H9 (cell line): ENCODE results near the gene PANK2. TPM values are rescaled to one million over a fixed set of nuclear protein-coding genes. Genes with fewer than 3 reads are reported as not detected.
A peak's percentile ranks its signal among the peaks of the same experiment; 100 is the strongest.
"Not testable (repeated sequence)": the region's sequence is repeated elsewhere in the genome, so short reads cannot be mapped to it uniquely, and the experiment has no call there.

Experiments
- DNase-seq: peaks from one replicate; pipeline ENCODE4 v3.0.0-alpha.2; 2017
- H2AFZ ChIP-seq: one replicate; pipeline ENCODE4 v1.6.1; 2013; ENCODE audit warnings: mild to moderate bottlenecking, low read length, control low read depth, moderate library complexity
- H2AK5ac ChIP-seq: 2 replicates; pipeline ENCODE4 v1.6.1; 2013; ENCODE audit warnings: low read length, control low read depth, mixed read lengths; ENCODE audit not compliant: insufficient read length
- H2BK120ac ChIP-seq: one replicate; pipeline ENCODE4 v1.6.1; 2013; ENCODE audit warnings: low read depth, mild to moderate bottlenecking, low read length, control low read depth, inconsistent platforms; ENCODE audit not compliant: poor library complexity, severe bottlenecking
- H2BK12ac ChIP-seq: 2 replicates; pipeline ENCODE4 v1.6.1; 2013; ENCODE audit warnings: low read length, control low read depth, mixed read lengths, low read depth; ENCODE audit not compliant: insufficient read length
- H2BK15ac ChIP-seq: 2 replicates; pipeline ENCODE4 v1.6.1; 2013; ENCODE audit warnings: low read depth, low read length, control low read depth
- H2BK20ac ChIP-seq: one replicate; pipeline ENCODE4 v1.6.1; 2013; ENCODE audit warnings: low read depth, mild to moderate bottlenecking, low read length, control low read depth, inconsistent platforms; ENCODE audit not compliant: poor library complexity, severe bottlenecking
- H2BK5ac ChIP-seq: 2 replicates; pipeline ENCODE4 v1.6.1; 2013; ENCODE audit warnings: low read length, control low read depth, mixed read lengths; ENCODE audit not compliant: insufficient read length
- H3K14ac ChIP-seq: 2 replicates; pipeline ENCODE4 v1.6.1; 2013; ENCODE audit warnings: low read length, control low read depth; ENCODE audit not compliant: insufficient read depth
- H3K18ac ChIP-seq: 2 replicates; pipeline ENCODE4 v1.6.1; 2013; ENCODE audit warnings: low read depth, mild to moderate bottlenecking, mixed read lengths, low read length, control low read depth; ENCODE audit not compliant: insufficient read length
- H3K23ac ChIP-seq: 2 replicates; pipeline ENCODE4 v1.6.1; 2013; ENCODE audit warnings: low read length, control low read depth, mixed read lengths, low read depth; ENCODE audit not compliant: insufficient read length
- H3K23me2 ChIP-seq: 2 replicates; pipeline ENCODE4 v1.6.1; 2013; ENCODE audit warnings: low read depth, mild to moderate bottlenecking, mixed read lengths, low read length, control low read depth; ENCODE audit not compliant: insufficient read length, poor library complexity, severe bottlenecking
- H3K27ac ChIP-seq: 2 replicates; pipeline ENCODE4 v1.5.1; 2013; ENCODE audit warnings: low read length, control low read depth, mixed read lengths, low read depth; ENCODE audit not compliant: insufficient read length
- H3K27me3 ChIP-seq: 2 replicates; pipeline ENCODE4 v1.6.1; 2013; ENCODE audit warnings: low read length, control low read depth, inconsistent platforms; ENCODE audit not compliant: insufficient read depth
- H3K4ac ChIP-seq: 2 replicates; pipeline ENCODE4 v1.6.1; 2013; ENCODE audit warnings: low read depth, mild to moderate bottlenecking, control low read depth, inconsistent platforms, low read length, moderate library complexity
- H3K4me1 ChIP-seq: 2 replicates; pipeline ENCODE4 v1.6.1; 2013; ENCODE audit warnings: low read length, control low read depth, inconsistent platforms; ENCODE audit not compliant: insufficient read depth
- H3K4me2 ChIP-seq: 2 replicates; pipeline ENCODE4 v1.6.1; 2013; ENCODE audit warnings: low read length, control low read depth, mixed read lengths; ENCODE audit not compliant: insufficient read length, insufficient read depth
- H3K56ac ChIP-seq: 2 replicates; pipeline ENCODE4 v1.6.1; 2013; ENCODE audit warnings: low read depth, mild to moderate bottlenecking, mixed read lengths, low read length, control low read depth; ENCODE audit not compliant: insufficient read length
- H3K79me1 ChIP-seq: 2 replicates; pipeline ENCODE4 v1.6.1; 2013; ENCODE audit warnings: low read depth, mild to moderate bottlenecking, moderate library complexity, low read length, control low read depth, inconsistent platforms; ENCODE audit not compliant: insufficient read depth, poor library complexity, severe bottlenecking
- H3K79me2 ChIP-seq: 2 replicates; pipeline ENCODE4 v1.6.1; 2013; ENCODE audit warnings: low read length, control low read depth, inconsistent platforms; ENCODE audit not compliant: insufficient read depth
- H3K9ac ChIP-seq: 2 replicates; pipeline ENCODE4 v1.6.1; 2013; ENCODE audit warnings: low read length, control low read depth, mixed read lengths; ENCODE audit not compliant: insufficient read length; ENCODE audit errors: extremely low read depth
- H3K9me3 ChIP-seq: one replicate; pipeline ENCODE4 v1.6.1; 2013; ENCODE audit warnings: low read depth, low read length, inconsistent platforms; ENCODE audit not compliant: control insufficient read depth
- H3T11ph ChIP-seq: one replicate; pipeline ENCODE4 v1.6.1; 2013; ENCODE audit warnings: mild to moderate bottlenecking, low read length, control low read depth, inconsistent platforms
- H4K20me1 ChIP-seq: one replicate; pipeline ENCODE4 v1.6.1; 2013; ENCODE audit not compliant: control insufficient read depth, insufficient read length, insufficient read depth
- H4K5ac ChIP-seq: 2 replicates; pipeline ENCODE4 v1.6.1; 2013; ENCODE audit warnings: low read depth, mild to moderate bottlenecking, mixed read lengths, low read length, control low read depth; ENCODE audit not compliant: insufficient read length
- H4K8ac ChIP-seq: replicated peaks from 2 replicates; pipeline ENCODE4 v1.6.1; 2013; ENCODE audit warnings: low read length, control low read depth, mixed read lengths, low read depth; ENCODE audit not compliant: insufficient read length
- H4K91ac ChIP-seq: 2 replicates; pipeline ENCODE4 v1.6.1; 2013; ENCODE audit warnings: low read depth, mild to moderate bottlenecking, moderate library complexity, mixed read lengths, low read length, control low read depth; ENCODE audit not compliant: insufficient read length
- H3K27ac Mint-ChIP-seq, 3 experiments: 2 replicates in 2 of 3; 3 replicates in 1 of 3; pipeline ENCODE4 v1.8.0; 2020 to 2021; ENCODE audit warnings: mixed read lengths in 3 of 3, mild to moderate bottlenecking in 1 of 3, moderate library complexity in 1 of 3
- H3K27me3 Mint-ChIP-seq: 2 replicates; pipeline ENCODE4 v1.8.0; 2021; ENCODE audit warnings: low read depth, mild to moderate bottlenecking, moderate library complexity, mixed read lengths
- H3K36me3 Mint-ChIP-seq, 3 experiments: 2 replicates in 2 of 3; 3 replicates in 1 of 3; pipeline ENCODE4 v1.8.0; 2020 to 2021; ENCODE audit warnings: low read depth in 3 of 3, mixed read lengths in 3 of 3; ENCODE audit not compliant: insufficient read depth in 1 of 3
- H3K4me1 Mint-ChIP-seq, 2 experiments: 2 replicates each; pipeline ENCODE4 v1.8.0; 2020; ENCODE audit warnings: mixed read lengths in 2 of 2
- H3K4me3 Mint-ChIP-seq, 2 experiments: 2 replicates in 1 of 2; 3 replicates in 1 of 2; pipeline ENCODE4 v1.8.0; 2020 to 2021; ENCODE audit warnings: mild to moderate bottlenecking in 2 of 2, mixed read lengths in 2 of 2, moderate library complexity in 1 of 2
- H3K9me3 Mint-ChIP-seq, 2 experiments: 2 replicates in 1 of 2; 3 replicates in 1 of 2; pipeline ENCODE4 v1.8.0; 2020; ENCODE audit warnings: mild to moderate bottlenecking in 2 of 2, mixed read lengths in 2 of 2, moderate library complexity in 1 of 2
- CTCF ChIP-seq: fragments of 200-600 bp; sonication (generic); conservative IDR thresholded peaks from 3 replicates; pipeline ENCODE4 v1.8.0; 2021; ENCODE audit warnings: antibody characterized with exemption, mild to moderate bottlenecking
- WGBS: extraction: QIAGEN DNeasy Blood & Tissue Kit; methylation state at CpG from one replicate; pipeline ENCODE4 v1.1.7; 2013; ENCODE audit warnings: missing lambda C conversion rate, low lambda C conversion rate, mixed read lengths; ENCODE audit not compliant: insufficient read length; ENCODE audit errors: extremely low coverage; 5-methylcytosine and 5-hydroxymethylcytosine counted together
- total RNA-seq: library from RNA; stranded (reverse); gene quantifications from 2 replicates; pipeline ENCODE4 v1.2.1, GENCODE V29; 2021

Gene PANK2
- total RNA-seq, 1 experiment from 2014 or later = 65.4 TPM

DNA sequence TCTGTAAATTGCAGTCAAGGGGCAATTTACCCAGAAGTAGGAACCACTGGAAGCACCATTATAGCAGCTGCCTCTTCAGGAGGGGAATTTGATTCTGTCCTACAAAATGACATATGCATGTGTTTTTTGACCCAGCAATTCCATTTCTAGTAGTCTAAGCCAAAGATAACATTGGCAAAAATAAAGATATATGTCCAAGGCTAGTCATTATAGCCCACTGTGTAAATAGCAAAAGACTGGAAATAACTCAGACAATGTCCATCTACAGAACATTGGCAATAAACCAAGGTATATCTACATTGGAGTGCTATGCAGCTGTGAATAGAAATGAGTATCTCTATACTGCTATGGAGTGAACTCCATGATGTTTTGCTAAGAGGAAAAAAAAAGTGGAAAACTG, 12.5 kb upstream of the PANK2 start:
- Histone ChIP-seq H4K8ac (no peak overlapping the region), H3K23ac (no peak overlapping the region), H2BK120ac (no peak overlapping the region), H3K27ac (no peak overlapping the region), H4K20me1 (no peaks in the 10 kb centered on the region), H4K5ac (no peak overlapping the region), H3K18ac (no peak overlapping the region), H3K4ac (no peak overlapping the region), H2BK5ac (no peak overlapping the region), H3K9me3 (no peaks in the 10 kb centered on the region), H3K27me3 (no peaks in the 10 kb centered on the region), H3K23me2 (no peaks in the 10 kb centered on the region), H3K9ac (no peak overlapping the region), H3K4me2 (no peak overlapping the region), H3K56ac (no peak overlapping the region), H3K79me2 (no peaks in the 10 kb centered on the region), H2BK12ac (no peak overlapping the region), H2AFZ (no peak overlapping the region), H2BK15ac (no peak overlapping the region), H2BK20ac (no peak overlapping the region), H3T11ph (no peak overlapping the region), H3K4me1 (no peaks in the 10 kb centered on the region; the same call in 1 of the 2 replicates), H3K14ac (no peak overlapping the region), H3K79me1 (no peaks in the 10 kb centered on the region), H2AK5ac (no peak overlapping the region), H4K91ac (no peak overlapping the region)
- Mint-ChIP-seq H3K27ac (peak overlapping the region in 1 of 3 experiments; percentile 22; a peak in 1 of 7 replicates), H3K27me3 (peaks cover 1% of the 10 kb centered on the region; the same call in 1 of the 2 replicates), H3K4me1 (peaks cover 5% of the 10 kb centered on the region in 2 experiments; a peak in 3 of 4 replicates), H3K4me3 (no peak overlapping the region), H3K9me3 (no peaks in the 10 kb centered on the region), H3K36me3 (peaks cover 3 to 22% (median 14%) of the 10 kb centered on the region in 3 experiments; a peak in 6 of 7 replicates)
- no peak for DNase-seq
- TF ChIP-seq CTCF = no peak

- H3K23ac ChIP-seq, H2BK12ac ChIP-seq, H3K4ac ChIP-seq, H3K18ac ChIP-seq, H2BK120ac ChIP-seq, H3K4me1 ChIP-seq, H2BK5ac ChIP-seq, H3K79me2 ChIP-seq, H2BK15ac ChIP-seq, H4K20me1 ChIP-seq, H4K91ac ChIP-seq, H3K4me1 Mint-ChIP-seq, H3K27me3 ChIP-seq, DNase-seq, H3K9me3 ChIP-seq, H2BK20ac ChIP-seq, H3K27ac ChIP-seq, H2AFZ ChIP-seq, H3K4me3 Mint-ChIP-seq, H3T11ph ChIP-seq, H3K14ac ChIP-seq, H3K56ac ChIP-seq, H3K79me1 ChIP-seq, H3K23me2 ChIP-seq, H2AK5ac ChIP-seq, H3K9me3 Mint-ChIP-seq, H4K8ac ChIP-seq, H3K4me2 ChIP-seq, H3K36me3 Mint-ChIP-seq, H4K5ac ChIP-seq, H3K27ac Mint-ChIP-seq, H3K27me3 Mint-ChIP-seq, H3K9ac ChIP-seq: not testable (repeated sequence)
- WGBS = no CpG with 5 or more reads among the region's 4 CpGs
These were observed 10.3 kb upstream of the PANK2 start for GRCh38 chr20:3878921-3879274.
